HEK293 (cell line): ENCODE data around the gene STAP2.

Experiments
- EGR2 ChIP-seq: fragments of 450-650 bp; formaldehyde crosslinking; IDR thresholded peaks from 2 replicates; pipeline ENCODE4 v1.5.1; 2016; ENCODE audit warnings: low read depth, missing biosample characterization, missing genetic modification characterization
- KLF8 ChIP-seq: fragments of 450-650 bp; formaldehyde crosslinking; IDR thresholded peaks from 2 replicates; pipeline ENCODE4 v1.5.1; 2016; ENCODE audit warnings: missing biosample characterization, missing genetic modification characterization
- OSR2 ChIP-seq: fragments of 450-650 bp; formaldehyde crosslinking; IDR thresholded peaks from 2 replicates; pipeline ENCODE4 v1.5.1; 2016; ENCODE audit warnings: missing biosample characterization, missing genetic modification characterization
- PATZ1 ChIP-seq: fragments of 450-650 bp; formaldehyde crosslinking; IDR thresholded peaks from 2 replicates; pipeline ENCODE4 v1.5.1; 2016; ENCODE audit warnings: missing biosample characterization, missing genetic modification characterization
- PBX3 ChIP-seq: sonication (generic); formaldehyde crosslinking; IDR thresholded peaks from 2 replicates; pipeline ENCODE4 v1.8.1; 2022; ENCODE audit warnings: mild to moderate bottlenecking, moderate library complexity, missing genetic modification reagents
- REPIN1 ChIP-seq: fragments of 450-650 bp; formaldehyde crosslinking; IDR thresholded peaks from 2 replicates; pipeline ENCODE4 v1.5.1; 2017; ENCODE audit warnings: missing biosample characterization, missing genetic modification characterization, low read depth
- SETDB1 ChIP-seq: IDR thresholded peaks from one replicate; pipeline ENCODE4 v1.6.1; 2017; ENCODE audit warnings: mild to moderate bottlenecking, low read length, moderate library complexity, mixed read lengths; ENCODE audit not compliant: insufficient read length
- SP2 ChIP-seq: fragments of 450-650 bp; formaldehyde crosslinking; IDR thresholded peaks from 2 replicates; pipeline ENCODE4 v1.5.1; 2016; ENCODE audit warnings: missing biosample characterization, missing genetic modification characterization
- YY2 ChIP-seq: fragments of 450-650 bp; formaldehyde crosslinking; IDR thresholded peaks from 2 replicates; pipeline ENCODE4 v1.5.1; 2016; ENCODE audit warnings: missing biosample characterization, missing genetic modification characterization
- ZBTB17 ChIP-seq: fragments of 450-650 bp; formaldehyde crosslinking; IDR thresholded peaks from 2 replicates; pipeline ENCODE4 v1.5.1; 2016; ENCODE audit warnings: missing biosample characterization, missing genetic modification characterization
- ZBTB7A ChIP-seq: fragments of 450-650 bp; formaldehyde crosslinking; IDR thresholded peaks from 2 replicates; pipeline ENCODE4 v1.5.1; 2016; ENCODE audit warnings: low read depth, missing biosample characterization, missing genetic modification characterization
- ZFHX2 ChIP-seq: fragments of 450-650 bp; formaldehyde crosslinking; conservative IDR thresholded peaks from 2 replicates; pipeline ENCODE4 v1.5.1; 2016; ENCODE audit warnings: missing biosample characterization, missing genetic modification characterization
- ZFP37 ChIP-seq: fragments of 450-650 bp; formaldehyde crosslinking; IDR thresholded peaks from 2 replicates; pipeline ENCODE4 v1.5.1; 2016; ENCODE audit warnings: missing biosample characterization, missing genetic modification characterization
- ZFP69B ChIP-seq: fragments of 450-650 bp; formaldehyde crosslinking; IDR thresholded peaks from 2 replicates; pipeline ENCODE4 v1.5.1; 2016; ENCODE audit warnings: missing biosample characterization, missing genetic modification characterization
- ZNF488 ChIP-seq: fragments of 450-650 bp; formaldehyde crosslinking; IDR thresholded peaks from 2 replicates; pipeline ENCODE4 v1.5.1; 2016; ENCODE audit warnings: missing biosample characterization, missing genetic modification characterization
- ZNF521 ChIP-seq: fragments of 450-650 bp; formaldehyde crosslinking; IDR thresholded peaks from 2 replicates; pipeline ENCODE4 v1.5.1; 2017; ENCODE audit warnings: missing biosample characterization, mild to moderate bottlenecking, missing genetic modification characterization
- ZNF555 ChIP-seq: fragments of 450-650 bp; formaldehyde crosslinking; conservative IDR thresholded peaks from 2 replicates; pipeline ENCODE4 v1.5.1; 2017; ENCODE audit warnings: missing biosample characterization, mild to moderate bottlenecking, missing genetic modification characterization, inconsistent platforms
- ZNF596 ChIP-seq: fragments of 450-650 bp; IDR thresholded peaks from 2 replicates; pipeline ENCODE4 v1.5.0; 2018; ENCODE audit warnings: missing biosample characterization, mild to moderate bottlenecking, missing genetic modification characterization, moderate library complexity
- ZNF623 ChIP-seq: fragments of 450-650 bp; formaldehyde crosslinking; IDR thresholded peaks from 2 replicates; pipeline ENCODE4 v1.5.1; 2016; ENCODE audit warnings: missing biosample characterization, missing genetic modification characterization
- ZNF645 ChIP-seq: fragments of 450-650 bp; formaldehyde crosslinking; IDR thresholded peaks from 2 replicates; pipeline ENCODE4; 2016; ENCODE audit warnings: missing biosample characterization, missing genetic modification characterization
- ZNF658 ChIP-seq: fragments of 450-650 bp; formaldehyde crosslinking; IDR thresholded peaks from 2 replicates; pipeline ENCODE4; 2016; ENCODE audit warnings: missing biosample characterization, missing genetic modification characterization
- ZNF664 ChIP-seq: fragments of 450-650 bp; formaldehyde crosslinking; IDR thresholded peaks from 2 replicates; pipeline ENCODE4 v1.5.1; 2016; ENCODE audit warnings: missing biosample characterization, missing genetic modification characterization
- ZNF704 ChIP-seq: fragments of 450-650 bp; formaldehyde crosslinking; IDR thresholded peaks from 2 replicates; pipeline ENCODE4 v1.5.1; 2016; ENCODE audit warnings: missing biosample characterization, missing genetic modification characterization
- ZNF768 ChIP-seq: fragments of 450-650 bp; formaldehyde crosslinking; IDR thresholded peaks from 2 replicates; pipeline ENCODE4 v1.5.1; 2018; ENCODE audit warnings: missing biosample characterization, mild to moderate bottlenecking, missing genetic modification characterization
- ZNF792 ChIP-seq: fragments of 450-650 bp; formaldehyde crosslinking; IDR thresholded peaks from 2 replicates; pipeline ENCODE4 v1.5.1; 2016; ENCODE audit warnings: missing biosample characterization, missing genetic modification characterization
- ZNF843 ChIP-seq: fragments of 450-650 bp; formaldehyde crosslinking; IDR thresholded peaks from 2 replicates; pipeline ENCODE4 v1.5.1; 2016; ENCODE audit warnings: missing biosample characterization, missing genetic modification characterization

Gene STAP2

GRCh38 chr19:4328243-4328990, 10.2 kb downstream of the STAP2 start (continued):
- TF ChIP-seq PATZ1 (tag by site-specific recombination): no peak
- no peak for TF ChIP-seq ZNF658 (tag by site-specific recombination)
- TF ChIP-seq ZBTB7A (tag by site-specific recombination): no peak
- TF ChIP-seq ZNF792 (tag by site-specific recombination): no peak
- no peak for TF ChIP-seq OSR2 (tag by site-specific recombination)
- TF ChIP-seq YY2: no peak
- no peak for TF ChIP-seq ZNF843 (tag by site-specific recombination)
- no peak for TF ChIP-seq ZNF488 (tag by site-specific recombination)
- TF ChIP-seq ZNF521 (tag by site-specific recombination): no peak
- TF ChIP-seq PBX3 (CRISPR knock-in tag): no peak
- TF ChIP-seq ZNF704 (tag by site-specific recombination): no peak
- TF ChIP-seq ZNF623: no peak
- TF ChIP-seq REPIN1 (tag by site-specific recombination): no peak
- TF ChIP-seq SP2 (tag by site-specific recombination): peak; percentile 36
- TF ChIP-seq ZNF768 (tag by site-specific recombination): no peak
- no peak for TF ChIP-seq ZNF664 (tag by site-specific recombination)
- peak; percentile 82; the same call in 1 of the 2 replicates for TF ChIP-seq KLF8 (tag by site-specific recombination)
- TF ChIP-seq ZFP69B: no peak
- no peak for TF ChIP-seq ZBTB17 (tag by site-specific recombination)
- no peak for TF ChIP-seq ZNF645 (tag by site-specific recombination)
- no peak for TF ChIP-seq ZNF555 (tag by site-specific recombination)
- TF ChIP-seq ZFHX2 (tag by site-specific recombination): peak; percentile 62; the same call in 1 of the 2 replicates
- no peak for TF ChIP-seq SETDB1
- no peak for TF ChIP-seq ZNF596 (tag by site-specific recombination)
- TF ChIP-seq ZFP37 (tag by site-specific recombination): no peak
- TF ChIP-seq EGR2: peak; percentile 67
- TF ChIP-seq, all 188 proteins: peak for 8
